GM21447 (cell line): ENCODE data around the gene GSTM3.
"Not testable (repeated sequence)": the region's sequence is repeated elsewhere in the genome, so short reads cannot be mapped to it uniquely, and the experiment has no call there.

Experiments used
- ATAC-seq: cut with Tn5 transposase; IDR thresholded peaks from one replicate; pipeline ENCODE4 v1.9.1; 2021; ENCODE audit not compliant: unreplicated experiment

GSTM3 gene

DNA sequence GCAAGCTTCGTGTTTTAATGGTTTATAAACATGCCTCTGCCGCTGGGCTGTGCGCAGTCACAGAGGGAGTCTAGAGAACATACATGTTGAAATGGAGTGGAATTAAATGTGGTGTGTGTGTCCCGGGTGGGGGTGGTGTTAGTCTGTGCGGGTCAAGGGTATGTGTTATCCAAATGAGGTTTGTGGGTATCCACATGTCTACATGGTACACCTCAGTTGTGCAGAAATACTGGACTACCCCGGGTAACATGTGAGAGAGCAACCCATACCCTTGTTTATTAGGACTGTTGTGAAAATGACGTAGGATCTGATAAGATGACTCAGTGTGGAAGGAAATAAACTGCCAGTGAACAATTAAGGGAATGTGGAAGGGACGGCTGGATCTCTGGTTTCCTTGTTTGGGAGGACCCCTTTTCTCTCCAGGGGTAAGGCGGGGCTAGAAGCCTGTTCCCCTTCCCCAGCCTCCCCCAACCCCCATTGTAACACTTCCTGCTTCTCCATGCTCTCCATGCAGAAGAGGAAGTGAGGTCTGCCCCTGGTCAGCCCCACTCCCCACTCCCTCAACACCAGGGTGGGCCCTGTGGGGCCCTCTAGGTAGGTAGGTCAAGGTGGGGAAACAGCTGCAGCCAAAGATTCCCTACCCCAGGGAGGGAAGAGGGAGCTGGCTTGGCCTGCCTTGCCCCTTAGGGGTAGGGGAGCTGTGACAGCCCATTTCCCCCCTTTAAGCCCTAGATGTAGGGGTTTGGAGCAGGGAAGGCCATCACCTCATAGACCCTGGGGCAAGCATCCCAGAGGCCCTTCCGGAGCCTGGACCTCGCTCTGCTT is 22.2 kb upstream of the GSTM3 start:
- no peak for ATAC-seq

DNA sequence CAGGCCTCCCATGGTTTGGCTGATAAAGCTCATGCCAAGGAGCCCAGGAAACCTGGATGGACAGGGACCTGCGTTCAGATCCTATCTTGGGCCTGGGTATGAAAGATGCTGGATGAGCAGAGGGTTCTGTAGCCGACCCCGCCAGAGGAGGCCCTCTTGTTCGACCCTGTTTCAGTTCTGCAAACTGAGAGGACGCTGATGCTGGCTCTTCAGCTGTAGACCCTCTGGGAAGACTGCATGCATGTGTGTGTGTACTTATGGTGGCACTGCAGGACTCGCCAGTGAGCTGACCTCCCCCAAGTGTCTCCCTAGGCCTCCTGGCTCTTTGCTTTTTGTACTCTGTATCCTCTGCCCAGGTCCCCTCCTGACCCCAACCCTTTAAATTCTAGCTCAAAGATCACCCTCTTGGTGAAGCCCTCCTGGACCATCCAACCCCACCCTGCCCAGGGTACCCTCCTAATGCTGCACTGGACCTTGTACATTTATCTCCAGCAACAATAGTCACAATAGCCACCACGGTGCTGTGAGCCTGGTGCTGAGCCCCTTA is 21.3 kb upstream of the GSTM3 start:
- ATAC-seq, result no peak

DNA sequence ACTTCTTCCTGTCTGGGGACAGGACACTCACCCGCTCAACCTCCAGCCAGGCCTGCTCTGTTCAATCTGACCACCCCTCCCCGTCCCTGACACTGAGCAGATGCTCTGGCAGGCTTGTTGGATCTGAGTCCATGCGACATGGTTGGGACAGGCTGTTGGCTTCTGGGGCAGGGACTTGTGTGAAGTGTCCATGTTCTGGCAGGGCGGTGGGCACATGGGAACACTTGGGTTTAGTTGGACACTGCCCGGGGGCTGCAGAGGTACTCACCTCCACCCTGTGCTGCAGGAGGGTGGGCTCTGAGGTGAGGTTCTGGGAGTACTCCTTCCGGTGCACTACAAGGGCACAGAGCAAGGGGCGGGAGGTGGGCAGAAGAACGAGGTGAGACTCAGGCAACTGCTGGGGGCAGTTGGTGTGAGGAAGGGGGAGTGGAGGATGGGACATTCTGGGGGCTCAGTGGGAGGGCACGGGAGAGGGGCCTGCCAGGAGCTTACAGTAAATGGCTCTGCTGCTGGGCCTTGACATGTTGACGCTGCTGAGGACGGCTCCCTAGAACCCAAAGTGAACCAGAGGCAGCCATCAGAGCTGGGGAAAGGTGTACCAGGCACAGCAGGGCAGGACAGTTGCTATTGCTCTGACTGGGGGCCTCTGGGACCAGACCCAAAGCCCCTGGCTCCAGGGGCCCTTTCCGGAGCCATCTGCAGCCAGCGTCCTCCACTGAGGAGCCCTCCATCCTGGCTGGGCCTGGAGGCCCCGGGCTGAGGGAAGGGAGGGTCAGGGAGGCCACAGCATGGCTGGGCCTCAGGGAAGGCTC is 20.6 kb upstream of the GSTM3 start:
- no peak for ATAC-seq

DNA sequence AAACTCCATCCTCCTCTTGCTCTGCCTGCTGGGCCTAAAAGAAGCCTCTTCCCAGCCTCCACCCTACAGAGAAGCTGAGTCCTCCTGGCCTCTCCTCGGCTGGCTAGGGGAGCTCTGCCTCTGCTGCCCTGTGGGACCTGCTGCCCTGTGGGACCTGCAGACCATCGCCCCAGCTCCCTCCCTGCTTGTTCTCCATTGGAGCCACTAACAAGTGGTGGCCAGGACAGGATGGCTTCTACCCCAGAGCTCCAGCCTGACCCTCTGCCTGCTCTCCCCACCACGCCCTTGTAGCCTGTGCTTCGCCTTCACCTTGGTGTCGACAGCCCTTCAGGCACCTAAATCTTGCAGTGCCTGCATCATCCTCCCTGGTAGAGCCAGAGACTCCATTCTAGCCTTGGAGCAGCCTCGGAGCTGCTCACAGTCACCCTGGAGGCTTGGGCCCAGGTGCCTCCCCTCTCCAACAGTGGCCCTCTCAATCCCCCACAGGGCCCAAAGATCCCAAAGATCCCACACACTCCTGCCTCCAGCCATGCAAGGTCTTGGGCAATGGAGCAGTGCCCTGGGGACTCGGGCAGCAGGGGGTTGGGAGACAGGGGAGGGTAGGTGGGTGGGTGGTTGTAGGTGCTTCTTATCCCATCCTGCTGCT is 19.9 kb upstream of the GSTM3 start:
- no peak for ATAC-seq

DNA sequence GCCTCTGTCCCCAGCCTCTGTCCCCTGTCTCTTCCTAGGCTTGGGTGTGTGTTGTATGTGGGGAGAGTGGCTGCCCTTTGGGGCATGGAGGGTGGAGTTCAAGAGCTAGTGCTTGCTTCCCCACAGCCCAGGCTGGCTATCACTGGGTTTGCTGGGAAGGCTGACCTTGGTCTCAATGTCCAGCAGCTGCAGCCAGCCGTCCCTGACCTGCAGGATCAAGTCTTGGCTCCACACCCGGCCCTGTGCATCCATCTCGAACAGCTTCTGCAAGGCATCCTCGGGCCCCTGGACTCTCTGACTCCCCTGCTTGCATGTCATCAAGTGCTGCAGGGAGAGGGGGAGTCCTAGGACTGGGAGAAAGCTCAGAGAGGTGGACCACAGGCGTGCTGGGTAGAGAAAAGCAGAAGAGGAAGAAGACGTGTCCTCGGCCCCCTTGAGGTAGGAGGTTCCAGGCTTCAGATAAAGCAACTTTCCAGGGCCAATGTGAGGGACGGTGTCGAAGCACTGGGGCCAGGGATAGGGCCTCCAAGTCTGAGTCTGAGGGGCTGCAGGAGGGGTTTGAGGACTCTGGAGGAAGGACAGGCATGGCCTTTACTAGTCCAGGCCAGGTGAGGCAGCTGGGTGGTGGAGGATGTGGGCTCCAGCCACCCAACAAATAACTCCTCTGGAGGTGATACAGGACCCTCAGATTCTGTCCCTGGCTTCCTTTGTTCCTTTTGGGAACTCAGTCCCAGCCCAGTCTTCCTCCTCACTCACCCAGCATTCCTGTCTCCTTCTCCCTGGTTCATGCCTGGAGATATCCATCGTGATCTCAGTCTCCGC is 18.9 kb upstream of the GSTM3 start:
- no peak for ATAC-seq

DNA sequence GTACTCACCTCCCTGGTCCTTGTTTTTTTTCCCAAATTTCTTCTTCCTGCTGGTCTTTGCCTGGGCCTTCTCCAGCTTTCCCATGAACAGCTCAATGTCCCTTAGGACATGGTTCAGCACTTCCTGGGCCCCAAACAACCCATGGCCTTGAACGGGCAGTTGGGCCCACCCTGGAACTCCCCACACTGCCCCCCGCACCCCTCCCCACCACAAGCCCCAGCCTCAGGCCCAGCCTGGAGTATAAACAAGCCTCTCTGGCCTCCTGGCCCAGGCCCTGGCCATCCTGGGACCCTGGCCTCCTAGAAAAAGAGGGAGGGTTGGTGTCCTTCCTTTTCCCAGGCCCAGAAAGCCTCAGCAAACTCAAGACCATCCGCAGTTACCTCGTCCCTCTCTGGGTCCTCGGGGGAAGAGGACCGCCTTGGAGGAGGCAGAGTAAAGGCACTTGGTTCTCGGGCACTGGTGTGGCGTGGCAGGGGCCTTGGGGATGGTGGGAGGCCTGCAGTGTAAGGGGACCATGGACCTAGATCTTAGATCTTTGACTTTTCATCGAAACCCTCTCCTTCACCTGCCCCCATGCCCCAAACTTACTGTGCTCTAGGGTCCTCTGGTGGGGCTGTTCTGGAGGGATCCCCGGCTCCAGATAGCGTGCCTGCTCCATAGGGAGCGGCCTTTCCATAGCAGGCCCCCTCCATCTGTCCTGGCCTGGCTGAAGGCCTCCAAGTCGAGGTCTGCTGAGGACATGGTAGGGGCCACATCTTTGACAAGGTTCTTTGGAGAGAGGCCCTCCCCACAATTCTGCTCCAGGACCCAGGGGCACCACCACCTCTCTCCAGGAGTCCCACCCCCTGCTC is 17.3 kb upstream of the GSTM3 start:
- no peak for ATAC-seq

DNA sequence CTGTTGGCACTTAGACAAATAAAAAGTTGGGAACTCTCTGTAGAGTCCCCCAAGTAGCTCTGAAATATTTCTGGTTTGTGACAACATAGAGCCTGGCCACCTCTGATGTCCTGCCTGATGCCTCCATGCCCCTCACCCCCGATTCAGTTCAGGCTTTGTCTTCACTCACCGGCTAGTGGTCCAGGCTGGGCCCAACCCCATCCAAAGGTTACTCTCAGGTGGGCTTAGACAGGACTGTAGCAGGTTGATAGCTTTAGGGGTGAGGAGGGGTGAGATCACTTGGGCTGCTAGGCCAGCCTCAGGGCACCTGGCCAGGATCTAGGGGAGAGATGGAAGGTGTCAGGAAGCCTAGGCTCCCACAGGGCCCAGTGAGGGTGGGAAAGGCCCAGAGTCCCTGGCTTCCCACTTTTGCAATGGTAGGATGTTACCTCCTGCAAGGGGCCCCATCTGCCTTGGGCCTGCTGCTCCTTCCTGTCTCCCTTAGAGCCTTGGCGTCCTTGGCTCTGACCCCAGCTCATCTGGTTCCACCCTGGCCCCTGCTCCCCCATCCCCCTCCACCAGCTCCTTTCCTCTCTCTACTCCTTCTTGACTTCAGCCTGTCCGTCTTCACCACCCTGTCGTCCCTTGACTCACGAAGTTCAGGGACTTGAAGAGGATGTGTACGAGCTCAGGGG is 16.1 kb upstream of the GSTM3 start:
- ATAC-seq, result no peak

DNA sequence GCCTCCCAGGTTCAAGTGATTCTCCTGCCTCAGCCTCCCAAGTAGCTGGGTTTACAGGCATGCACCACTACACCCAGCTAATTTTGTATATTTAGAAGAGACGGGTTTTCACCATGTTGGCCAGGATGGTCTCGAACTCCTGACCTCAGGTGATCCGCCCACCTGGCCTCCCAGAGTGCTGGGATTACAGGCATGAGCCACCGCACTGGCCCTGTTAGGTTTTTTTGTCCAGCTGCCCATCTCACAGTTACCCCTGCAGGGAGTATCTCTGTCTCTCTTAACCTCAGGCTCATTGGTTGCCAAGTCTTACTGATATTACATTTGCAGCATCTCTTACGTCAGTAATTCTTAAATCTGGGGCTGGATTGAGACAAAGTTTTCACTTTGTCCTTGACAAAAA is 15.5 kb upstream of the GSTM3 start:
- not testable (repeated sequence) for ATAC-seq

DNA sequence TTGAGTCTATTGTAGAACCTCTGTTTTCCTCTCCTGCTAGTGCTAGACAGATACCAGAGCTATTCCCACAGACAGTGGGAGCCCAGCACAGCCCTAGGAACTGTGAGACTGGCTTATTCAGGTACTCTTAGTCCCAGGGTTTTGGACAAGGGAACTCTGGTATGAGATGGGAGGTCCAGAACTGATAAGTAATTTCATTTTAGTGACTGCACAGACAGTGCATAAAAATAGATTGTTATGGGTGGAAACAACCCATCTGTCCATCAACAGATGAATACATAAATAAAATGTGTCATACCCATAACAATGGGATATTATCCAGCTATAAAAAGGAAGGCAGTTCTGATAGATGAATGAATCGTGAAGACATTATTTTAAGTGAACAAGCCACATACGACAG is 13.9 kb upstream of the GSTM3 start:
- ATAC-seq, result no peak

DNA sequence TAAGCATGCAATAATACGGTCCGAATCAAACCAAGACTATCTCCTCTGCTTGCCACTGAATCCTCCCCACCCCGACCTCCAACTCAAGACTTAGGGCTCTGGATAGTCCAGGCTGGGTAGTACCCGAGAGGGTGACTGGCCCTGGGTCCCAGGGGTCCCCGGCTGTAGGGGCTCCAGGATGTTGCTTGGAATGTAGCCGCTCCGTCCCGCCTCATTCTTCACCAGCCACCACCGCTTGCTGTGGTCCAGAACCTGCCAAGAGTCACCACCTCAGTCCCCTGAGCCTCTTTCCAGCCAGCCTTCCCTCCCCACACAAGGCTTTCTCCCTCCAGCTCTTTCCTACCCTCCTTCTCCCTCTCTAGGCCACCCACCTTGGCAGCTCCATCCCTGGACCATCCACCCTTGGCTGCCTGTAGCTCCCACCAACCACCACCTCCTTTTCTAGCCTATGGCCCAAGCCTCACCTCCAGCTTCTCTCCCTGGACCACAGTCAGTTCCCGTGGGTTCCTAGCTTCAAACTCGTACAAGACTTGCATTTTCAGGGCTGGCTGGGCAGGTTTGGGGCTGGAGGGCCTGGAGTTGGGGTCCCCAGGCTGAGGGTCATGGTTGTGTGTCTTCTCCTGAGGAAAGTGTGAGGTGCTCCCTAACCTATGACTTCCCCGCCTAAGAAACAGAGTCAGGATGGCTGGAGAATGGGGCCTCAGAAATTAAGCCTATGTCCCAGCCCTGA is 10.9 kb upstream of the GSTM3 start:
- ATAC-seq, result no peak

DNA sequence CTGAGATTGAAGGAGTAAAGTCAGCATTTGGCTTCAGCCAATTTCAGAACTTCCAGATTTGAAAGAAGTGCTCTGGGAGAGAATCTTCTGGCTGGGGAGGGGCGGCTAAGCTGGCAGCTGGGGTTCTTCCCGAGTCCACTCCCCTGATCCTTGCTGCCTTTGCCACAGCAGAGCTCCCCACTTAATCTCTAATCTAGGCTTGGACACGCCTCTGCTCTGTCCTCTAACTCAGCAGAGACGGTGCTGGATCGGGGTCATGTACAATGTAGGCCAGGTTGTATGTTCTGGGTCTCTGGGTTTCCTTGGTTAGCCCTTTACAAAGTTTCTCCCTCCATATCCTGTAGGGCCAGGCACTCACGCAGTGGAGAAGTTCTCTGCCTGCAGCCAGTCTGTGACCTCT is 10.1 kb upstream of the GSTM3 start:
- ATAC-seq, result no peak

DNA sequence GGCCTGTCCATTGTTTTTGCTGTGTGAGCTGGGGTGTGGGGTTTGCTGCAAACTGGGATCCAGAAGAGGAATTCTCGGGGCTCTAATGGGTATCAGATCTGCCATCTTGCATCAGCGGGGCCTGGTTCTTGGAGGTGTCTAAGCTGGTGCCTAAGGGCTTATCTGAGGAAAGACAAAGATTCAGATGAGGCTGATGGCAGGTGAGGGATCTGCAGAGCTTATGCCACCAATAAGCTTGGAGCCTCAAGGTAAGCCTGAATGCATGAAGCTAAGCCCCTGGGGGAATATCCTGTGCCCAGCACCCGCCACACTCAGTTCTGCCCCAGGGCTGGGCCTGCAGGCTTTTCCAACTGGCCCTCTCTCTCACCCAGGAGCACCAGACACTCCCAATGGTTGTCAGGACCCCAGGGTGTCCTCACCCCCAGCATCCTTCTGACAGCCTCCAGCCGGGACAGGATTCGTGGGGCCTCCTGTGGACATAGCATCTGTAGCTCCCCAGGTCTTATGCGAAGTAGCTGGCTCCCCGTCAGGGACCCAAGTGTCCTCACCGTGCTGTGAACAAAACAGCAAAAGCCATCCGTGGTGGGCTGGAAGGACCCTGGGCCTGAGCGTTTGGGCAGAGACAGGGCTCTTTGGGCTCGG is 9.5 kb upstream of the GSTM3 start:
- no peak for ATAC-seq

DNA sequence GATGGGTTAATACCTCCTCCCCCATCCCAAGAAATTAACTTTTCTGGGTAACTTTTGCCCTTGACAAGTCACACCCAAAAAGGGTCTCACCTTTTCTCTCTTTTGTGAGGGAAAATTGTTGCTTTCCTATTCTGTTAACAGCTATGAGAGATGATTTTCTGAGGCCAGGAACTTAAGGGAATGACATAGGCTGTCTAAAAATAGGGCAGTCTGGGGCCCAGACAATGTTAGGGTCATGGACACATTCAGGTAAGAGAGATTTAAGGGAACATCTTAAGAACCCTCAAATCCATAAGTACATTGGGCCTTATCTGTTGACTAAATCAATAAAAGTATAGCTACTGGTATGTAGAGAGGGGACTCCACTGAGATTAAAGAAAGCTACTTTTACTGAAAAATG is 8.4 kb upstream of the GSTM3 start:
- no peak for ATAC-seq

DNA sequence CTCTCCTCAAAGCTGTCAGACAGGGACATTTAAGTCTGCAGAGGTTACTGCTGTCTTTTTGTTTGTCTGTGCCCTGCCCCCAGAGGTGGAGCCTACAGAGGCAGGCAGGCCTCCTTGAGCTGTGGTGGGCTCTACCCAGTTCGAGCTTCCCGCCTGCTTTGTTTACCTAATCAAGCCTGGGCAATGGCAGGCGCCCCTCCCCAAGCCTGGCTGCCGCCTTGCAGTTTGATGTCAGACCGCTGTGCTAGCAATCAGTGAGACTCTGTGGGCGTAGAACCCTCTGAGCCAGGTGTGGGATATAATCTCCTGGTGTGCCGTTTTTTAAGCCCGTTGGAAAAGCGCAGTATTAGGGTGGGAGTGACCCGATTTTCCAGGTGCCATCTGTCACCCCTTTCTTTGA is 7.5 kb upstream of the GSTM3 start:
- not testable (repeated sequence) for ATAC-seq

DNA sequence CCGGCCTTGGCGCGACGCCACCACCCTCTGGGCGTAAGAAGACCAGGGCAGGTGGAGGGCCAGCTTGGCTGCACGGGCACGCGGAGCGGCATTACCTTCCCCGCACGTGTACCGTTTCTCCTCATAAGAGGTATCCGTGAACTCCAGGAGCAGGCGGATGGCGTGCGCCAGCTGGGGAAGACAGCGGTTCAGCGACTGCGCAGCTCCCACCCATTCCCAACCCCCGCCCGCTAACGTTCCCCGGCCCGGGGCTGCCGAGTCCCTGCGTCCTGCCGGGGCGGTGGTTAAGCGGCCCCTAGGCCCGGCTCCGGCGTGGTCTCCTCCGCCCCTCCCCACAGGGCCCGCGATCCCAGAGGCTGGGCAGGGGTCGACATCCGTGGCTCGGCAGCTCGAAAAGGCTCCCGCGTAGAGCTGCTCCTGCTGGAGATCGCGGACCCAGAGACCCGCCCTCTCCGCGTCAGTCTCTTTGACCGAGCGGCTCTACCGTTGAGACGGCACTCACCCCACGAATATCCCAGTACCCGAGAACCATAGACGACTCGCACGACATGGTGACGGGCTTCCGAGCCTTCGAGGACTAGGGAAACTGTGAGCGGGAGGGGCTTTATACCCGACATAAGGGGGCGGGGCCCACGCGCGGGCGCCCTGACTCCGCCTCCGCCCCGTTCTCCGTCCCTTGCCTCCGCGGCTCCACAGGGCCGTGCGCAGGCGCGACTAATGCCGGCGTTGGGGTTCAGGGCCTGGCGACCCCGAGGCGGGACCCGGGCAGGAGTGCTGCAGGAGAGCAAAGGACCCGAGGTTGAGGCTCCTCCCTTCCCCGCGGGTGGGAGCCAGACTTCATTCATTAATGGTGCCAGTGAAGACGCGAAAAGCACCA is 862 bp downstream of the GSTM3 start:
- no peak for ATAC-seq

DNA sequence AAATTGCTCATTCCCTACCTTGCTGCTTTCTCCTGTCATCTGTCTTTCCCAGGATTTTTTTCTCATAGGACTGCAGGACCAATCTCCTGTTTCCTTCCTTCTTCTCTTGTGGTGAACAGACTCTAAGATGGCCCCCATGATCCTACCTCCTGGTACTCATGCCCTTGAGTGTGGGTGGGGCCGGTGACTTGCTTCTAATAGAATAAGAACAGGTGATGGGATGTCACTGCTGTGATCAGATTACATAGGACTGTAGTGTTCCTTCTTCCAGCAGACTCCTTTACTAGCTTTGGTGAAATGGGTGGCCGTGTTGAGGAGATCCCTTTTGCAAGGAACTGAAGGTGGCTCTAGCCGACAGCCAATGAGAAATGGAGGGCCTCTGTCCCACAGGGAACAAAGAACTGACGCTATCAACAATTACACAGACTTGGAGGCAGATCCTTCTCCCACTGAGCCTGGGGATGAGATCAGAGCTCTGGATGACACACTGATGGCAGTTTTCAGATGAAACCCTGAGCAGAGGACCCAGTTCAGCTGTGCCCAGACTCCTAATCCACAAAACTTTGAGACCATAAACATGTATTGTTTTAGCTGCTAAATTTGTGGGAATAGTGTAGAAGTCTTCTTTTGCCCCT is 7.5 kb downstream of the GSTM3 start:
- no peak for ATAC-seq
